ENCODE measurements around the gene LITAFD.
"Not testable (repeated sequence)": the region's sequence is repeated elsewhere in the genome, so short reads cannot be mapped to it uniquely, and the experiment has no call there.

Gene LITAFD

GRCh38 chr16:8858994-8859912, 22.9 kb upstream of the LITAFD start:
- DNase-seq, result no peak

- no peak for DNase-seq
Measured at GRCh38 chr16:8859913-8860881, 22.0 kb upstream of the LITAFD start.

GRCh38 chr16:8861563-8862308, 20.4 kb upstream of the LITAFD start:
- DNase-seq, result no peak

GRCh38 chr16:8862309-8863130, 19.6 kb upstream of the LITAFD start:
- no peak for DNase-seq

GRCh38 chr16:8863594-8864424, 18.3 kb upstream of the LITAFD start:
- no peak for DNase-seq

- no peak for DNase-seq
Measured at GRCh38 chr16:8864480-8865110, 17.6 kb upstream of the LITAFD start.

- DNase-seq, result no peak
Measured at GRCh38 chr16:8865145-8865882, 16.8 kb upstream of the LITAFD start.

GRCh38 chr16:8866118-8866883, 15.8 kb upstream of the LITAFD start:
- no peak for DNase-seq

- DNase-seq, result no peak
Measured at GRCh38 chr16:8866884-8867215, 15.3 kb upstream of the LITAFD start.

GRCh38 chr16:8867216-8867931, 14.8 kb upstream of the LITAFD start:
- DNase-seq, result no peak

GRCh38 chr16:8867932-8868415, 14.2 kb upstream of the LITAFD start:
- peak; percentile 15 for DNase-seq

- peak; percentile 90 for DNase-seq
Measured at GRCh38 chr16:8868416-8869211, 13.5 kb upstream of the LITAFD start, which contains the start of gene CARHSP1. Gene CARHSP1, minus strand, starts transcription at chr16:8869006. Its CDS starts 9,678 bp downstream, at chr16:8859328.

- DNase-seq, result no peak
Measured at GRCh38 chr16:8869212-8869987, 12.8 kb upstream of the LITAFD start.

GRCh38 chr16:8869988-8870241, 12.2 kb upstream of the LITAFD start:
- DNase-seq, result not testable (repeated sequence)

- no peak for DNase-seq
Measured at GRCh38 chr16:8872071-8872470, 10.1 kb upstream of the LITAFD start.

Measured in inflammatory macrophage treated with lipopolysaccharide for 4 hours (primary cell).